Fibroblast of lung (primary cell): Measurements from ENCODE around the gene PTGES2.

ENCODE experiments used
- CTCF ChIP-seq, 2 donors: IDR thresholded peaks in 1 of 2; conservative IDR thresholded peaks in 1 of 2; 1 replicate in 1 of 2; 2 replicates in 1 of 2; pipeline ENCODE4 v1.5.1; 2011 to 2012; ENCODE audit warnings: low read length in 2 of 2, control low read depth in 1 of 2, inconsistent platforms in 1 of 2, low read depth in 1 of 2, mild to moderate bottlenecking in 1 of 2
- EZH2 ChIP-seq: IDR thresholded peaks from 2 replicates; pipeline ENCODE4 v1.5.1; 2012; ENCODE audit warnings: low read length, control low read depth, mild to moderate bottlenecking; ENCODE audit errors: missing control alignments

GRCh38 chr9:128099231-128099931, 28.1 kb downstream of the PTGES2 start:
- TF ChIP-seq CTCF (conservative IDR thresholded peaks at IDR 0.05 in 1 of 2, IDR thresholded peaks at IDR 0.05 in 1 of 2; ENCODE audit: low read depth in 1 of 2, low read length in 2 of 2) (no peak), EZH2 (no peak)
